Measurements from ENCODE around the gene TEKT3. TPM values are rescaled to one million over a fixed set of nuclear protein-coding genes. Genes with fewer than 3 reads are reported as not detected.

The TEKT3 gene
- total and polyA plus RNA-seq, 4 donors = 0.08 to 0.33 TPM; not detected in 2

- H3K9ac ChIP-seq (ENCODE audit: low read depth in 1 of 2, low read length in 2 of 2) = no peak overlapping the region
- no peak for DNase-seq (ENCODE audit: low spot score)
- no peak overlapping the region for H3K27ac ChIP-seq (ENCODE audit: low read depth in 1 of 2, low read length in 2 of 2)
- TF ChIP-seq, protein P1, sequence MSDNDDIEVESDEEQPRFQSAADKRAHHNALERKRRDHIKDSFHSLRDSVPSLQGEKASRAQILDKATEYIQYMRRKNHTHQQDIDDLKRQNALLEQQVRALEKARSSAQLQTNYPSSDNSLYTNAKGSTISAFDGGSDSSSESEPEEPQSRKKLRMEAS (IDR thresholded peaks at IDR 0.05) = no peak
- TF ChIP-seq TAF1 (conservative IDR thresholded peaks at IDR 0.05) = no peak
- no peak for TF ChIP-seq SP1 (IDR thresholded peaks at IDR 0.05)
- H3K4me1 ChIP-seq (ENCODE audit: control insufficient read depth in 4 of 4, insufficient read depth in 4 of 4, low read length in 3 of 4) = peaks cover 0 to 26% (median 11%) of the 10 kb centered on the region in 4 donors
- H3K27me3 ChIP-seq (ENCODE audit: control insufficient read depth in 4 of 4, insufficient read depth in 4 of 4, low read length in 3 of 4) = peaks cover 0 to 6% (median 4%) of the 10 kb centered on the region in 4 donors
- H3K9me3 ChIP-seq (ENCODE audit: control insufficient read depth in 4 of 4, low read length in 3 of 4) = no peaks in the 10 kb centered on the region
- no peaks in the 10 kb centered on the region for H3K36me3 ChIP-seq (ENCODE audit: control insufficient read depth in 4 of 4, insufficient read depth in 3 of 4, low read depth in 1 of 4, low read length in 3 of 4)
- no peak overlapping the region for H3K4me3 ChIP-seq (ENCODE audit: low read depth in 1 of 3, low read length in 3 of 3)
- WGBS = 60% methylated on average over 3 of the region's 3 CpGs
Observed at GRCh38 chr17:15263680-15264079, 77.7 kb downstream of the TEKT3 start.

GRCh38 chr17:15263206-15263579 lies 78.2 kb downstream of the TEKT3 start:
- peak overlapping the region; percentile 61 to 64 for H3K27ac ChIP-seq (ENCODE audit: low read depth in 1 of 2, low read length in 2 of 2)

More at GRCh38 chr17:15263206-15263579, 78.2 kb downstream of the TEKT3 start:
- WGBS = 6% methylated on average over 17 of the region's 17 CpGs
- no peak for TF ChIP-seq FOXA2 (IDR thresholded peaks at IDR 0.05)
- no peak for TF ChIP-seq REST (IDR thresholded peaks at IDR 0.05)
- TF ChIP-seq EGR1 (IDR thresholded peaks at IDR 0.05; ENCODE audit: low read depth in 2 of 2) = no peak
- TF ChIP-seq, protein P2, sequence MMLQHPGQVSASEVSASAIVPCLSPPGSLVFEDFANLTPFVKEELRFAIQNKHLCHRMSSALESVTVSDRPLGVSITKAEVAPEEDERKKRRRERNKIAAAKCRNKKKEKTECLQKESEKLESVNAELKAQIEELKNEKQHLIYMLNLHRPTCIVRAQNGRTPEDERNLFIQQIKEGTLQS (IDR thresholded peaks at IDR 0.05) = no peak
- no peak for TF ChIP-seq GABPA (IDR thresholded peaks at IDR 0.05 in 1 of 2, conservative IDR thresholded peaks at IDR 0.05 in 1 of 2)
- TF ChIP-seq HNF4G (IDR thresholded peaks at IDR 0.05) = no peak
- no peak for TF ChIP-seq RXRA (IDR thresholded peaks at IDR 0.05)
- TF ChIP-seq, protein P3, sequence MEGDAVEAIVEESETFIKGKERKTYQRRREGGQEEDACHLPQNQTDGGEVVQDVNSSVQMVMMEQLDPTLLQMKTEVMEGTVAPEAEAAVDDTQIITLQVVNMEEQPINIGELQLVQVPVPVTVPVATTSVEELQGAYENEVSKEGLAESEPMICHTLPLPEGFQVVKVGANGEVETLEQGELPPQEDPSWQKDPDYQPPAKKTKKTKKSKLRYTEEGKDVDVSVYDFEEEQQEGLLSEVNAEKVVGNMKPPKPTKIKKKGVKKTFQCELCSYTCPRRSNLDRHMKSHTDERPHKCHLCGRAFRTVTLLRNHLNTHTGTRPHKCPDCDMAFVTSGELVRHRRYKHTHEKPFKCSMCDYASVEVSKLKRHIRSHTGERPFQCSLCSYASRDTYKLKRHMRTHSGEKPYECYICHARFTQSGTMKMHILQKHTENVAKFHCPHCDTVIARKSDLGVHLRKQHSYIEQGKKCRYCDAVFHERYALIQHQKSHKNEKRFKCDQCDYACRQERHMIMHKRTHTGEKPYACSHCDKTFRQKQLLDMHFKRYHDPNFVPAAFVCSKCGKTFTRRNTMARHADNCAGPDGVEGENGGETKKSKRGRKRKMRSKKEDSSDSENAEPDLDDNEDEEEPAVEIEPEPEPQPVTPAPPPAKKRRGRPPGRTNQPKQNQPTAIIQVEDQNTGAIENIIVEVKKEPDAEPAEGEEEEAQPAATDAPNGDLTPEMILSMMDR (IDR thresholded peaks at IDR 0.05; ENCODE audit: low read depth, low read length, missing input control) = no peak
- Histone ChIP-seq H3K27me3 (ENCODE audit: control insufficient read depth in 4 of 4, insufficient read depth in 4 of 4, low read length in 3 of 4) (peaks cover 0 to 6% (median 4%) of the 10 kb centered on the region in 4 donors), H3K36me3 (ENCODE audit: control insufficient read depth in 4 of 4, insufficient read depth in 3 of 4, low read depth in 1 of 4, low read length in 3 of 4) (no peaks in the 10 kb centered on the region), H3K4me1 (ENCODE audit: control insufficient read depth in 4 of 4, insufficient read depth in 4 of 4, low read length in 3 of 4) (peaks cover 0 to 26% (median 11%) of the 10 kb centered on the region in 4 donors), H3K4me3 (ENCODE audit: low read depth in 1 of 3, low read length in 3 of 3) (peak overlapping the region in 1 of 3 donors; percentile 49), H3K9ac (ENCODE audit: low read depth in 1 of 2, low read length in 2 of 2) (no peak overlapping the region), H3K9me3 (ENCODE audit: control insufficient read depth in 4 of 4, low read length in 3 of 4) (no peaks in the 10 kb centered on the region)
- DNase-seq (ENCODE audit: low spot score) = no peak
